ENCODE results near the gene MAST4. TPM values are rescaled to one million over a fixed set of nuclear protein-coding genes. Genes with fewer than 3 reads are reported as not detected.

MAST4 gene
- total RNA-seq, 1 donor from 2014 or later = 112 TPM

- DNase-seq (ENCODE audit: low spot score) = no peak
- H3K4me3 Mint-ChIP-seq (ENCODE audit: unreplicated experiment) = no peak overlapping the region
- no peaks in the 10 kb centered on the region for H3K9me3 Mint-ChIP-seq (ENCODE audit: unreplicated experiment)
- peaks cover 29% of the 10 kb centered on the region for H3K4me1 Mint-ChIP-seq (ENCODE audit: unreplicated experiment)
- peaks cover 27% of the 10 kb centered on the region for H3K36me3 Mint-ChIP-seq (ENCODE audit: low read depth, unreplicated experiment)
- TF ChIP-seq CTCF (IDR thresholded peaks at IDR 0.05; ENCODE audit: unreplicated experiment) = no peak
- H3K27me3 Mint-ChIP-seq (ENCODE audit: unreplicated experiment) = peaks cover 8% of the 10 kb centered on the region
- H3K27ac Mint-ChIP-seq (ENCODE audit: unreplicated experiment) = no peak overlapping the region
Measured at GRCh38 chr5:66888613-66889012, 292.4 kb downstream of the MAST4 start.

GRCh38 chr5:66889056-66889455, 292.9 kb downstream of the MAST4 start:
- Mint-ChIP-seq H3K9me3 (ENCODE audit: unreplicated experiment) (no peaks in the 10 kb centered on the region), H3K27me3 (ENCODE audit: unreplicated experiment) (peaks cover 8% of the 10 kb centered on the region), H3K4me1 (ENCODE audit: unreplicated experiment) (peaks cover 29% of the 10 kb centered on the region), H3K27ac (ENCODE audit: unreplicated experiment) (no peak overlapping the region), H3K36me3 (ENCODE audit: low read depth, unreplicated experiment) (peaks cover 23% of the 10 kb centered on the region), H3K4me3 (ENCODE audit: unreplicated experiment) (no peak overlapping the region)
- no peak for TF ChIP-seq CTCF (IDR thresholded peaks at IDR 0.05; ENCODE audit: unreplicated experiment)
- no peak for DNase-seq (ENCODE audit: low spot score)

- H3K4me1 Mint-ChIP-seq (ENCODE audit: unreplicated experiment) = peaks cover 29% of the 10 kb centered on the region
- no peak overlapping the region for H3K27ac Mint-ChIP-seq (ENCODE audit: unreplicated experiment)
Measured at GRCh38 chr5:66889524-66889923, 293.3 kb downstream of the MAST4 start.

GRCh38 chr5:66891184-66891925, 295.2 kb downstream of the MAST4 start:
- Mint-ChIP-seq H3K27ac (ENCODE audit: unreplicated experiment) (peak overlapping the region; percentile 91), H3K9me3 (ENCODE audit: unreplicated experiment) (no peaks in the 10 kb centered on the region), H3K4me3 (ENCODE audit: unreplicated experiment) (peak overlapping the region; percentile 62), H3K4me1 (ENCODE audit: unreplicated experiment) (peaks cover 35% of the 10 kb centered on the region), H3K27me3 (ENCODE audit: unreplicated experiment) (peaks cover 6% of the 10 kb centered on the region), H3K36me3 (ENCODE audit: low read depth, unreplicated experiment) (peaks cover 13% of the 10 kb centered on the region)
- no peak for TF ChIP-seq CTCF (IDR thresholded peaks at IDR 0.05; ENCODE audit: unreplicated experiment)
- no peak for DNase-seq (ENCODE audit: low spot score)

More at GRCh38 chr5:66889524-66889923, 293.3 kb downstream of the MAST4 start:
- Mint-ChIP-seq H3K36me3 (ENCODE audit: low read depth, unreplicated experiment) (peaks cover 22% of the 10 kb centered on the region), H3K27me3 (ENCODE audit: unreplicated experiment) (peaks cover 8% of the 10 kb centered on the region), H3K4me3 (ENCODE audit: unreplicated experiment) (no peak overlapping the region), H3K9me3 (ENCODE audit: unreplicated experiment) (no peaks in the 10 kb centered on the region)
- TF ChIP-seq CTCF (IDR thresholded peaks at IDR 0.05; ENCODE audit: unreplicated experiment) = no peak
- no peak for DNase-seq (ENCODE audit: low spot score)

GRCh38 chr5:66892716-66893115, 296.5 kb downstream of the MAST4 start:
- Mint-ChIP-seq H3K27me3 (ENCODE audit: unreplicated experiment) (peaks cover 8% of the 10 kb centered on the region), H3K36me3 (ENCODE audit: low read depth, unreplicated experiment) (peaks cover 9% of the 10 kb centered on the region), H3K4me1 (ENCODE audit: unreplicated experiment) (peaks cover 35% of the 10 kb centered on the region), H3K9me3 (ENCODE audit: unreplicated experiment) (no peaks in the 10 kb centered on the region), H3K27ac (ENCODE audit: unreplicated experiment) (peak overlapping the region; percentile 8), H3K4me3 (ENCODE audit: unreplicated experiment) (peak overlapping the region; percentile 2)
- DNase-seq (ENCODE audit: low spot score) = no peak
- TF ChIP-seq CTCF (IDR thresholded peaks at IDR 0.05; ENCODE audit: unreplicated experiment) = no peak

Data from endothelial cell (in vitro differentiated cells).